Muscle of leg (tissue), 11 donors: ENCODE data around the gene OGN. TPM values are rescaled to one million over a fixed set of nuclear protein-coding genes. Genes with fewer than 3 reads are reported as not detected.

Experiments used
- DNase-seq: peaks from one replicate; pipeline ENCODE4 v3.0.0; 2013
- H3K27ac ChIP-seq: one replicate; pipeline ENCODE4 v1.5.1; 2013; ENCODE audit warnings: mild to moderate bottlenecking, low read length, control low read depth
- H3K27me3 ChIP-seq: one replicate; pipeline ENCODE4 v1.6.1; 2013; ENCODE audit warnings: low read length; ENCODE audit not compliant: control insufficient read depth, insufficient read depth
- H3K36me3 ChIP-seq: one replicate; pipeline ENCODE4 v1.6.1; 2013; ENCODE audit warnings: low read length; ENCODE audit not compliant: control insufficient read depth, insufficient read depth
- H3K4me1 ChIP-seq: one replicate; pipeline ENCODE4 v1.6.1; 2013; ENCODE audit warnings: low read length; ENCODE audit not compliant: control insufficient read depth, insufficient read depth
- H3K4me3 ChIP-seq: one replicate; pipeline ENCODE4 v1.5.1; 2013; ENCODE audit warnings: low read length, control low read depth
- H3K9me3 ChIP-seq: replicated peaks from 2 replicates; pipeline ENCODE4 v1.6.1; 2013; ENCODE audit warnings: low read depth, low read length; ENCODE audit not compliant: control insufficient read depth
- WGBS: methylation state at CpG from one replicate; pipeline ENCODE4 v1.1.5; 2013; ENCODE audit warnings: missing lambda C conversion rate; ENCODE audit not compliant: insufficient coverage; 5-methylcytosine and 5-hydroxymethylcytosine counted together
- polyA plus RNA-seq, 8 donors: library from polyadenylated mRNA; unstranded; fragments of 120-200 nt; gene quantifications; one replicate each; pipeline versions ENCODE4 v1.2.1 to v1.2.3, GENCODE V29; 2013; ENCODE audit warnings: inconsistent platforms in 1 of 8, low replicate concordance in 1 of 8; ENCODE audit not compliant: insufficient read length in 8 of 8, insufficient read depth in 1 of 8
- total RNA-seq: library from RNA; stranded (reverse); fragments of 120-200 nt; gene quantifications from one replicate; pipeline ENCODE4 v1.2.4, GENCODE V29; 2013

OGN gene
- total and polyA plus RNA-seq, 9 donors, result 346 to 821 (median 454) TPM

GRCh38 chr9:92359394-92359995 lies 44.9 kb downstream of the OGN start:
- DNase-seq, result peak; percentile 73
- Histone ChIP-seq H3K9me3 (peaks cover 2% of the 10 kb centered on the region), H3K4me3 (no peak overlapping the region), H3K36me3 (peaks cover under 1% of the 10 kb centered on the region), H3K4me1 (no peaks in the 10 kb centered on the region), H3K27ac (no peak overlapping the region), H3K27me3 (no peaks in the 10 kb centered on the region)
- WGBS, result 67% methylated on average over 1 of the region's 2 CpGs

DNA sequence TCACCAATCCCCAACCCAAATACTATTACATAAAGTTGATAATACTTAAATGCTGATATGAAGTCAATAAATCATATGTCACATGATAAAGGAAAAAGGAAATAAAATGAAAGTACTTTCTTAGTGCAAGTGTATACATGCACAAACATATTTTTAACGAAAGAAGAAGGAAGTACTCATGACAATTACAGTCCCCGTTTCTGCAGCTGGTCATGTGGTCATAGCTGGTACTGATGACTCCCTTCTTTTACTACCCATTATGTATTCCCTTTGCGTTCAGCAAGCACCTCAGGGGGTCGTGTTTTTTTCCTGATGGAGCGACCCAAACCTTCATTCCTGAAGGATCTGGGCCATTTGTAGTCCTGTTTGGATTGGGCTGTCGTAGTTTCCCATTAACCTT lies 51.3 kb downstream of the OGN start:
- Histone ChIP-seq H3K4me3 (no peak overlapping the region), H3K9me3 (peaks cover 4% of the 10 kb centered on the region), H3K4me1 (peaks cover 6% of the 10 kb centered on the region), H3K27ac (no peak overlapping the region), H3K27me3 (no peaks in the 10 kb centered on the region), H3K36me3 (peaks cover 9% of the 10 kb centered on the region)
- WGBS, result no CpG with 5 or more reads among the region's 6 CpGs
- DNase-seq, result no peak

DNA sequence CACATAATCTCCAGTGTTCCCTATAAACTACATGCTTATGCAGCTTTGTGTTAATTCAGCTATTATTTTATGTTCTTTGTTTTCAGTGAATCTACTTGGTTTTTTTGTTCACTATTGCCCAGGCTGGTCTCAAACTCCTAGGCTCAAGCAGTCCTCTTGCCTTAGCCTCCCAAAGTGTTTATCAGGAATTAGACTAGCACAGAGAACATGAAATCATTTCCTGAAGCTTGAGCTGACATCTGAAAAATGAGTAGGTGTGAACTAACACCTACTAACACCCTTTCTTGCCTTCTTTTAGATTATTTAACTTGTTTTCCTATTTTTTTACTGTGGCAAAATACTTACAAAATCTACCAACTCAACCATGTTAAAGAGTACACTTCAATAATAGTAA lies 53.6 kb downstream of the OGN start:
- no peak for DNase-seq
- Histone ChIP-seq H3K4me3 (no peak overlapping the region), H3K27ac (peak overlapping the region; percentile 97), H3K36me3 (peaks cover 13% of the 10 kb centered on the region), H3K27me3 (no peaks in the 10 kb centered on the region), H3K9me3 (peaks cover 4% of the 10 kb centered on the region), H3K4me1 (peaks cover 6% of the 10 kb centered on the region)

DNA sequence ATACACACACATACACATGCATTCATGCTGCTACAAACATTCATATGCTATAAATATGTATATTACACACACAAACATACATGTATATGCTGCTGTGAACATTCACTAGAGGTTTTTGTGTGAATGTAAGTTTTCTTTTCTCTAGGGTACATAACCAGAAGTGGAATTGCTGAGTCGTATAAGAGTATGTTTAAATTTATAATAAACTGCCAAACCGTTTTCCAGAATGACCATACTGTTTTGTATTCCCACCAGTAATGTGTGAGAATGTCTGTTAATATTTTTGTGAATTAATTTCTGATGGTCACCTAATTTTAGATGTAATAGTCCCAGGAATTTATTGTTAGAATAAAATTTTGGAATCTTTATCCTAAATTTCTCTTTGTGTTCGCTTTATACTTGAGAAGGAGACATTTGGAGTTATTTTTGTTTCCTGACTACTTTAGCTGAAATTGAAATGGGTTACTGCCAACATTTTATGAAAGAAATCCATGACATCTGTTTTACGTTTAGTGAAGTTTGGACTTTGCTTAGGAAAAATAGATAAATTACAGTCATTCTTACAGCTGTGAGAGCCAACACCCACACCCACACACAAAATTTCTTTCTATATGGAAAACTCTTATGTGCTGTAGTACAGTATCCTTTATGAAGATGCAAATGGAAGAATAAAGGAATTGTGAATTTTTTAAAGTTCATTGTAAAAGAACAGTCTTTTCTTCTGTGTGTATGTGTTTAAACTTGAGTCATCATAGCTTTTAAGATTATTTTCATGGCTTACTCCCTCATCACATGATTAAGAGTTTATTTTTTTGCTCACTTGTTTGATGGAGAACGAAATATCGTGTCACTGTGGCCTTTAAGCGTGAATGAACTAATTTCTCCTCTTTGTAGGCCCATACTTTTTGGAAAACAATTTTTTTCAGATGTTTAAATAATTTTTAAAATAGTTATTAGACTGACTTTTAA lies 54.3 kb downstream of the OGN start:
- H3K9me3 ChIP-seq, result peaks cover 4% of the 10 kb centered on the region
- peaks cover 13% of the 10 kb centered on the region for H3K36me3 ChIP-seq
- peak; percentile 98 for DNase-seq
- WGBS, result no CpG with 5 or more reads among the region's 7 CpGs
- no peak overlapping the region for H3K4me3 ChIP-seq
- peaks cover 6% of the 10 kb centered on the region for H3K4me1 ChIP-seq
- H3K27me3 ChIP-seq, result no peaks in the 10 kb centered on the region
- H3K27ac ChIP-seq, result peak overlapping the region; percentile 97

GRCh38 chr9:92345582-92345981 lies 58.8 kb downstream of the OGN start:
- Histone ChIP-seq H3K27me3 (no peaks in the 10 kb centered on the region), H3K36me3 (peaks cover 4% of the 10 kb centered on the region), H3K9me3 (no peaks in the 10 kb centered on the region), H3K27ac (no peak overlapping the region), H3K4me1 (peaks cover 3% of the 10 kb centered on the region), H3K4me3 (no peak overlapping the region)
- no peak for DNase-seq

- no peaks in the 10 kb centered on the region for H3K4me1 ChIP-seq
- peak; percentile 36 for DNase-seq
- H3K4me3 ChIP-seq, result no peak overlapping the region
- no peaks in the 10 kb centered on the region for H3K9me3 ChIP-seq
- H3K36me3 ChIP-seq, result peaks cover 25% of the 10 kb centered on the region
- peak overlapping the region; percentile 13 for H3K27ac ChIP-seq
- no CpG with 5 or more reads among the region's 1 CpG for WGBS
- no peaks in the 10 kb centered on the region for H3K27me3 ChIP-seq
Measured at GRCh38 chr9:92342825-92343488, 61.4 kb downstream of the OGN start.

GRCh38 chr9:92341578-92341977 lies 62.8 kb downstream of the OGN start:
- H3K27ac ChIP-seq, result no peak overlapping the region
- H3K27me3 ChIP-seq, result no peaks in the 10 kb centered on the region
- no CpG with 5 or more reads among the region's 1 CpG for WGBS
- no peaks in the 10 kb centered on the region for H3K4me1 ChIP-seq
- DNase-seq, result no peak
- no peaks in the 10 kb centered on the region for H3K9me3 ChIP-seq
- no peak overlapping the region for H3K4me3 ChIP-seq
- H3K36me3 ChIP-seq, result peaks cover 25% of the 10 kb centered on the region

- Histone ChIP-seq H3K27ac (no peak overlapping the region), H3K27me3 (no peaks in the 10 kb centered on the region), H3K9me3 (no peaks in the 10 kb centered on the region), H3K36me3 (peaks cover 8% of the 10 kb centered on the region), H3K4me3 (no peak overlapping the region), H3K4me1 (no peaks in the 10 kb centered on the region)
- no peak for DNase-seq
- no CpG with 5 or more reads among the region's 2 CpGs for WGBS
Measured at GRCh38 chr9:92333282-92333634, 71.1 kb downstream of the OGN start.
